ENCODE results near the gene ISL2.

Gene ISL2

DNA sequence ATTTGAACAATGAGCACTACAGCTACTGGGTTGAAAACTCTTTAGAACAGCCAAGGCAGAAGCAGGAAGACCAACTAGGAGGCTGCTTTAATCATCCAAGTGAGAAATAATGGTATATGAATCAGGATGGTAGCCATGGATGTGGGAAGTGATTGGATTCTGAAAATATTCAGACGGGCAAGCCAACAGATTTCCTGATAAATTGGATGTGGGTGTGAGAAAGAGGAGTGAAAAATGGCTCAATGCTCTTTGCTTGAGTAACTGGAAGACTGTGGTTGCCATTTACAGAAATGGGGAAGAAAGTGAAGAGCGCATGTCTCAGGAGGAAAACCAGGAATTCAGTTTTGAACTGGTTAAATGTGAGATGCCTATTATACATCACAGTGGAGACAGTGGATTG, 50.4 kb downstream of the ISL2 start:
- no peak for TF ChIP-seq CTCF (IDR thresholded peaks at IDR 0.05; ENCODE audit: control extremely low read depth, extremely low read depth, low read depth, missing control alignments)
- POLR2A ChIA-PET, result no interaction called here
- CTCF ChIA-PET, result interaction anchor here (1.4 kb wide), 1 partner anchor 23 kb away, joined by 3 read pairs; no protein-coding TSS in a partner anchor
- DNase-seq (ENCODE audit: extremely low spot score), result no peak

- no peak for DNase-seq (ENCODE audit: extremely low spot score)
- ChIA-PET CTCF (interaction anchor here (2.4 kb wide), 1 partner anchor 12 kb away, joined by 7 read pairs; no protein-coding TSS in a partner anchor), POLR2A (no interaction called here)
- TF ChIP-seq CTCF (IDR thresholded peaks at IDR 0.05; ENCODE audit: control extremely low read depth, extremely low read depth, low read depth, missing control alignments), result no peak
These were observed 54.0 kb downstream of the ISL2 start for GRCh38 chr15:76390571-76390970.

DNA sequence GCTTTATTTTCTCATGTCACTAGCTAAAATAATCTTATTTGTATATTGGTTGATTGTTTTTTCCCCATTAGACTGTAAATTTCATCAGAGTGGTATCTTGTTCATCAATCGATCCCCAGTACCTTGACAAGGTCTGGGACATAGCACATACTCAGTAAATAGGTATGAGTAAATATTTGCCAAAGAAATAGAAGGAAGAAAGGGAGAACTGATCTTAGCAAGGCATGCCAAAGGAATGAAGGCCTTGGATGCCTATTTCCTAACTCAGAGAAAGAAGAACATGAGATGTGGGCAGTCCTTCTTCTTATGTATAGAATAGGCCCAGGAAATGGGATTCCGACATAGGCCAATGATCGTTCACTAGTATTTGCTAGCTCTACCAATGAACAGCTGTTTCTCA, 54.7 kb downstream of the ISL2 start:
- no peak for TF ChIP-seq CTCF (IDR thresholded peaks at IDR 0.05; ENCODE audit: control extremely low read depth, extremely low read depth, low read depth, missing control alignments)
- no peak for DNase-seq (ENCODE audit: extremely low spot score)
- CTCF ChIA-PET, result interaction anchor here (1.0 to 2.4 kb wide), 3 partner anchors 8 to 11 kb away, joined by 3 to 7 read pairs (median 7); no protein-coding TSS in a partner anchor
- POLR2A ChIA-PET, result no interaction called here

GRCh38 chr15:76391847-76392246, 55.3 kb downstream of the ISL2 start:
- DNase-seq (ENCODE audit: extremely low spot score), result no peak
- POLR2A ChIA-PET, result no interaction called here
- CTCF ChIA-PET, result interaction anchor here (1.0 to 2.4 kb wide), 4 partner anchors 8 to 206 kb away, joined by 3 to 7 read pairs (median 6); no protein-coding TSS in a partner anchor
- no peak for TF ChIP-seq CTCF (IDR thresholded peaks at IDR 0.05; ENCODE audit: control extremely low read depth, extremely low read depth, low read depth, missing control alignments)
